GM23338 (cell line): ENCODE results near the gene GUCA1A. TPM values are rescaled to one million over a fixed set of nuclear protein-coding genes. Genes with fewer than 3 reads are reported as not detected.

Experiments
- ATAC-seq: fragments of 200-7000 bp; cut with Tn5 transposase; 3 replicates; pipeline ENCODE4 v1.9.1; 2020
- DNase-seq: peaks from one replicate; pipeline ENCODE4 v3.0.0-alpha.2; 2015; ENCODE audit warnings: low spot score
- H2AFZ ChIP-seq: fragments of 200-600 bp; sonication (generic); 2 replicates; pipeline ENCODE4 v1.8.0; 2016; ENCODE audit warnings: antibody characterized with exemption, mild to moderate bottlenecking, moderate library complexity
- H3F3A ChIP-seq: fragments of 200-600 bp; sonication (generic); replicated peaks from 2 replicates; pipeline ENCODE4 v1.8.0; 2017; ENCODE audit warnings: antibody characterized with exemption, mixed run types, low read depth
- H3K27ac ChIP-seq: fragments of 200-600 bp; sonication (generic); 2 replicates; pipeline ENCODE4 v1.6.1; 2016; ENCODE audit warnings: low read depth
- H3K27me3 ChIP-seq: fragments of 200-600 bp; sonication (generic); 2 replicates; pipeline ENCODE4 v1.8.0; 2016; ENCODE audit warnings: mild to moderate bottlenecking, mixed run types, moderate library complexity; ENCODE audit not compliant: insufficient read depth
- H3K36me3 ChIP-seq: fragments of 200-600 bp; sonication (generic); 2 replicates; pipeline ENCODE4 v1.8.0; 2016; ENCODE audit warnings: mild to moderate bottlenecking; ENCODE audit not compliant: insufficient read depth
- H3K4me1 ChIP-seq: fragments of 200-600 bp; sonication (generic); 2 replicates; pipeline ENCODE4 v1.8.0; 2016; ENCODE audit warnings: mild to moderate bottlenecking, moderate library complexity; ENCODE audit not compliant: insufficient read depth
- H3K4me2 ChIP-seq: fragments of 200-600 bp; sonication (generic); 2 replicates; pipeline ENCODE4 v1.7.1; 2017; ENCODE audit warnings: mixed run types
- H3K4me3 ChIP-seq: fragments of 200-600 bp; sonication (generic); 2 replicates; pipeline ENCODE4 v1.6.1; 2016; ENCODE audit warnings: mixed run types
- H3K79me2 ChIP-seq: fragments of 200-600 bp; sonication (generic); replicated peaks from 2 replicates; pipeline ENCODE4 v1.8.0; 2017; ENCODE audit warnings: mild to moderate bottlenecking; ENCODE audit not compliant: insufficient read depth
- H3K9me2 ChIP-seq: fragments of 200-600 bp; sonication (generic); 2 replicates; pipeline ENCODE4 v1.8.0; 2017; ENCODE audit not compliant: insufficient read depth
- H4K20me1 ChIP-seq: fragments of 200-600 bp; sonication (generic); replicated peaks from 2 replicates; pipeline ENCODE4 v1.8.0; 2017; ENCODE audit warnings: mild to moderate bottlenecking; ENCODE audit not compliant: insufficient read depth
- H3K27ac Mint-ChIP-seq: 2 replicates; pipeline ENCODE4 v1.8.0; 2020; ENCODE audit warnings: inconsistent platforms, mild to moderate bottlenecking, moderate library complexity, mixed read lengths
- H3K27me3 Mint-ChIP-seq: 3 replicates; pipeline ENCODE4 v1.8.0; 2022; ENCODE audit warnings: low read depth, mild to moderate bottlenecking, moderate library complexity, mixed read lengths, inconsistent platforms; ENCODE audit not compliant: insufficient read depth, poor library complexity
- H3K36me3 Mint-ChIP-seq: 3 replicates; pipeline ENCODE4 v1.8.0; 2021; ENCODE audit warnings: low read depth, mild to moderate bottlenecking, inconsistent platforms, moderate library complexity, mixed read lengths
- H3K4me1 Mint-ChIP-seq: 3 replicates; pipeline ENCODE4 v1.8.0; 2020; ENCODE audit warnings: mild to moderate bottlenecking, inconsistent platforms, mixed read lengths
- H3K4me3 Mint-ChIP-seq: 3 replicates; pipeline ENCODE4 v1.8.0; 2021; ENCODE audit warnings: moderate library complexity, mild to moderate bottlenecking, inconsistent platforms, mixed read lengths
- H3K9me3 Mint-ChIP-seq: 3 replicates; pipeline ENCODE4 v1.8.0; 2020; ENCODE audit warnings: moderate library complexity, mild to moderate bottlenecking, inconsistent platforms, mixed read lengths
- CREB1 ChIP-seq: fragments of 250-450 bp; sonication (Bioruptor Pico); IDR thresholded peaks from 2 replicates; pipeline ENCODE4 v1.5.0; 2020; ENCODE audit warnings: low read depth, mild to moderate bottlenecking, moderate library complexity
- EZH2 ChIP-seq: fragments of 200-600 bp; sonication (generic); IDR thresholded peaks from one replicate; pipeline ENCODE4 v1.8.0; 2017; ENCODE audit warnings: antibody characterized with exemption, mild to moderate bottlenecking, low read depth; ENCODE audit not compliant: unreplicated experiment
- EZH2phosphoT487 ChIP-seq: fragments of 200-600 bp; sonication (generic); IDR thresholded peaks from one replicate; pipeline ENCODE4 v1.8.1; 2018; ENCODE audit warnings: antibody characterized with exemption; ENCODE audit not compliant: unreplicated experiment
- JUNB ChIP-seq: IDR thresholded peaks from one replicate; pipeline ENCODE4 v1.6.1; 2016; ENCODE audit warnings: antibody characterized with exemption; ENCODE audit not compliant: unreplicated experiment
- NANOG ChIP-seq: IDR thresholded peaks from 2 replicates; pipeline ENCODE4 v1.6.1; 2016; ENCODE audit warnings: antibody characterized with exemption, borderline replicate concordance
- POLR2AphosphoS5 ChIP-seq: IDR thresholded peaks from 2 replicates; pipeline ENCODE4 v1.6.1; 2016; ENCODE audit warnings: antibody characterized with exemption, low read depth
- STAT1 ChIP-seq: IDR thresholded peaks from one replicate; pipeline ENCODE4 v1.6.1; 2016; ENCODE audit warnings: antibody characterized with exemption; ENCODE audit not compliant: unreplicated experiment
- ZNF331 ChIP-seq: fragments of 250-450 bp; sonication (Bioruptor Pico); IDR thresholded peaks from 2 replicates; pipeline ENCODE4 v1.5.0; 2020; ENCODE audit warnings: low read depth, mild to moderate bottlenecking, moderate library complexity
- polyA plus RNA-seq: library from polyadenylated mRNA; unstranded; fragments of >200 nt; fragmentation: Nextera tagmentation; extraction: Ambion mirVana; gene quantifications from 2 replicates; pipeline ENCODE4 v1.2.1, GENCODE V29; 2016
- total RNA-seq: library from RNA; depleted of rRNA; stranded (reverse); fragments of >200 nt; shearing (Covaris generic); gene quantifications from 2 replicates; pipeline ENCODE4 v1.2.3, GENCODE V29; 2014
- TF ChIP-seq, protein P1 (sequence below), 2 experiments: fragments of 200-600 bp in 1 of 2; sonication (generic) in 1 of 2; conservative IDR thresholded peaks; 2 replicates each; pipeline versions ENCODE4 v1.5.1 to v1.6.1; 2016 to 2017; ENCODE audit warnings: antibody characterized with exemption in 2 of 2, low read depth in 2 of 2, mild to moderate bottlenecking in 2 of 2, moderate library complexity in 1 of 2
- TF ChIP-seq, protein P2 (sequence below): IDR thresholded peaks from one replicate; pipeline ENCODE4 v1.6.1; 2018; ENCODE audit warnings: antibody characterized with exemption; ENCODE audit not compliant: unreplicated experiment
- TF ChIP-seq, protein P3 (sequence below): fragments of 250-450 bp; sonication (Bioruptor Pico); IDR thresholded peaks from 2 replicates; pipeline ENCODE4 v1.5.0; 2020; ENCODE audit warnings: mild to moderate bottlenecking, moderate library complexity

Gene GUCA1A
- total and polyA plus RNA-seq, 2 experiments from 2014 or later = 5.2 to 10.6 TPM

DNA sequence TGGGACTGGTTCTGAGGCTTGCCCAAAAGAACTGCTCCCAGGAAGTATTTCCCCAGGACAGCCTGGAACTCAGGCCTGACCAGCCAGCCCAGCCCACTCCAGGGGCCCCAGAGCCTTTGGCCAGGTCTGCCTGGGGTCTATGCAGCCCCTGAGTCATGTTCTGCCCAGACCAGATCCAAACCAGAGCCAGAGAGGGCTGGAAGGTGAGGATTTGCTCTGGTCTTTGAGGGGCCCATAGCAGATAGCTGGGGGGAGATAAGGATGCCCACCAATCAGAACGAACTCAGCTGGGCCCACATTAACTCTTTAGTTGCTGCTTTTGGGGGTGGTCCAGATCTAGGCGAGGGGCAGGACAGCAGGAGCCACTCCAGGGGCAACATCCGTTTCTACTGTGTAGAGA is 47.5 kb upstream of the GUCA1A start (continued):
- no peak for TF ChIP-seq NANOG
- TF ChIP-seq, protein P1, sequence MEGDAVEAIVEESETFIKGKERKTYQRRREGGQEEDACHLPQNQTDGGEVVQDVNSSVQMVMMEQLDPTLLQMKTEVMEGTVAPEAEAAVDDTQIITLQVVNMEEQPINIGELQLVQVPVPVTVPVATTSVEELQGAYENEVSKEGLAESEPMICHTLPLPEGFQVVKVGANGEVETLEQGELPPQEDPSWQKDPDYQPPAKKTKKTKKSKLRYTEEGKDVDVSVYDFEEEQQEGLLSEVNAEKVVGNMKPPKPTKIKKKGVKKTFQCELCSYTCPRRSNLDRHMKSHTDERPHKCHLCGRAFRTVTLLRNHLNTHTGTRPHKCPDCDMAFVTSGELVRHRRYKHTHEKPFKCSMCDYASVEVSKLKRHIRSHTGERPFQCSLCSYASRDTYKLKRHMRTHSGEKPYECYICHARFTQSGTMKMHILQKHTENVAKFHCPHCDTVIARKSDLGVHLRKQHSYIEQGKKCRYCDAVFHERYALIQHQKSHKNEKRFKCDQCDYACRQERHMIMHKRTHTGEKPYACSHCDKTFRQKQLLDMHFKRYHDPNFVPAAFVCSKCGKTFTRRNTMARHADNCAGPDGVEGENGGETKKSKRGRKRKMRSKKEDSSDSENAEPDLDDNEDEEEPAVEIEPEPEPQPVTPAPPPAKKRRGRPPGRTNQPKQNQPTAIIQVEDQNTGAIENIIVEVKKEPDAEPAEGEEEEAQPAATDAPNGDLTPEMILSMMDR (conservative IDR thresholded peaks at IDR 0.05; ENCODE audit: low read depth in 2 of 2) = no peak
- no peak for TF ChIP-seq ZNF331 (CRISPR knock-in tag)
- no peak for TF ChIP-seq POLR2AphosphoS5
- TF ChIP-seq STAT1 = no peak

GRCh38 chr6:42128460-42129359 is 44.5 kb upstream of the GUCA1A start:
- no peak overlapping the region for H3K4me2 ChIP-seq
- H3K4me3 Mint-ChIP-seq = no peak overlapping the region
- no peaks in the 10 kb centered on the region for H3K9me3 Mint-ChIP-seq
- peaks cover 6% of the 10 kb centered on the region for H3K27me3 Mint-ChIP-seq
- peaks cover 79% of the 10 kb centered on the region for H3K36me3 Mint-ChIP-seq
- ATAC-seq = no peak
- no peak overlapping the region for H3K27ac Mint-ChIP-seq
- peaks cover 28% of the 10 kb centered on the region for H3K36me3 ChIP-seq
- no peak overlapping the region for H3K27ac ChIP-seq
- no peak overlapping the region for H2AFZ ChIP-seq
- no peaks in the 10 kb centered on the region for H3K9me2 ChIP-seq
- peaks cover 4% of the 10 kb centered on the region; the same call in 1 of the 2 replicates for H3K4me1 ChIP-seq
- H4K20me1 ChIP-seq = peaks cover 34% of the 10 kb centered on the region
- H3K4me1 Mint-ChIP-seq = peaks cover 12% of the 10 kb centered on the region
- H3K4me3 ChIP-seq = no peak overlapping the region
- peaks cover 35% of the 10 kb centered on the region for H3K79me2 ChIP-seq
- no peaks in the 10 kb centered on the region for H3K27me3 ChIP-seq
- no peak for DNase-seq
- peaks cover 2% of the 10 kb centered on the region; the same call in 1 of the 2 replicates for H3F3A ChIP-seq
- TF ChIP-seq EZH2 (no peak), JUNB (no peak), STAT1 (no peak), EZH2phosphoT487 (no peak), POLR2AphosphoS5 (no peak), CREB1 (CRISPR knock-in tag) (no peak)
- TF ChIP-seq, protein P2, sequence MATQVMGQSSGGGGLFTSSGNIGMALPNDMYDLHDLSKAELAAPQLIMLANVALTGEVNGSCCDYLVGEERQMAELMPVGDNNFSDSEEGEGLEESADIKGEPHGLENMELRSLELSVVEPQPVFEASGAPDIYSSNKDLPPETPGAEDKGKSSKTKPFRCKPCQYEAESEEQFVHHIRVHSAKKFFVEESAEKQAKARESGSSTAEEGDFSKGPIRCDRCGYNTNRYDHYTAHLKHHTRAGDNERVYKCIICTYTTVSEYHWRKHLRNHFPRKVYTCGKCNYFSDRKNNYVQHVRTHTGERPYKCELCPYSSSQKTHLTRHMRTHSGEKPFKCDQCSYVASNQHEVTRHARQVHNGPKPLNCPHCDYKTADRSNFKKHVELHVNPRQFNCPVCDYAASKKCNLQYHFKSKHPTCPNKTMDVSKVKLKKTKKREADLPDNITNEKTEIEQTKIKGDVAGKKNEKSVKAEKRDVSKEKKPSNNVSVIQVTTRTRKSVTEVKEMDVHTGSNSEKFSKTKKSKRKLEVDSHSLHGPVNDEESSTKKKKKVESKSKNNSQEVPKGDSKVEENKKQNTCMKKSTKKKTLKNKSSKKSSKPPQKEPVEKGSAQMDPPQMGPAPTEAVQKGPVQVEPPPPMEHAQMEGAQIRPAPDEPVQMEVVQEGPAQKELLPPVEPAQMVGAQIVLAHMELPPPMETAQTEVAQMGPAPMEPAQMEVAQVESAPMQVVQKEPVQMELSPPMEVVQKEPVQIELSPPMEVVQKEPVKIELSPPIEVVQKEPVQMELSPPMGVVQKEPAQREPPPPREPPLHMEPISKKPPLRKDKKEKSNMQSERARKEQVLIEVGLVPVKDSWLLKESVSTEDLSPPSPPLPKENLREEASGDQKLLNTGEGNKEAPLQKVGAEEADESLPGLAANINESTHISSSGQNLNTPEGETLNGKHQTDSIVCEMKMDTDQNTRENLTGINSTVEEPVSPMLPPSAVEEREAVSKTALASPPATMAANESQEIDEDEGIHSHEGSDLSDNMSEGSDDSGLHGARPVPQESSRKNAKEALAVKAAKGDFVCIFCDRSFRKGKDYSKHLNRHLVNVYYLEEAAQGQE = no peak
- TF ChIP-seq, protein P3, sequence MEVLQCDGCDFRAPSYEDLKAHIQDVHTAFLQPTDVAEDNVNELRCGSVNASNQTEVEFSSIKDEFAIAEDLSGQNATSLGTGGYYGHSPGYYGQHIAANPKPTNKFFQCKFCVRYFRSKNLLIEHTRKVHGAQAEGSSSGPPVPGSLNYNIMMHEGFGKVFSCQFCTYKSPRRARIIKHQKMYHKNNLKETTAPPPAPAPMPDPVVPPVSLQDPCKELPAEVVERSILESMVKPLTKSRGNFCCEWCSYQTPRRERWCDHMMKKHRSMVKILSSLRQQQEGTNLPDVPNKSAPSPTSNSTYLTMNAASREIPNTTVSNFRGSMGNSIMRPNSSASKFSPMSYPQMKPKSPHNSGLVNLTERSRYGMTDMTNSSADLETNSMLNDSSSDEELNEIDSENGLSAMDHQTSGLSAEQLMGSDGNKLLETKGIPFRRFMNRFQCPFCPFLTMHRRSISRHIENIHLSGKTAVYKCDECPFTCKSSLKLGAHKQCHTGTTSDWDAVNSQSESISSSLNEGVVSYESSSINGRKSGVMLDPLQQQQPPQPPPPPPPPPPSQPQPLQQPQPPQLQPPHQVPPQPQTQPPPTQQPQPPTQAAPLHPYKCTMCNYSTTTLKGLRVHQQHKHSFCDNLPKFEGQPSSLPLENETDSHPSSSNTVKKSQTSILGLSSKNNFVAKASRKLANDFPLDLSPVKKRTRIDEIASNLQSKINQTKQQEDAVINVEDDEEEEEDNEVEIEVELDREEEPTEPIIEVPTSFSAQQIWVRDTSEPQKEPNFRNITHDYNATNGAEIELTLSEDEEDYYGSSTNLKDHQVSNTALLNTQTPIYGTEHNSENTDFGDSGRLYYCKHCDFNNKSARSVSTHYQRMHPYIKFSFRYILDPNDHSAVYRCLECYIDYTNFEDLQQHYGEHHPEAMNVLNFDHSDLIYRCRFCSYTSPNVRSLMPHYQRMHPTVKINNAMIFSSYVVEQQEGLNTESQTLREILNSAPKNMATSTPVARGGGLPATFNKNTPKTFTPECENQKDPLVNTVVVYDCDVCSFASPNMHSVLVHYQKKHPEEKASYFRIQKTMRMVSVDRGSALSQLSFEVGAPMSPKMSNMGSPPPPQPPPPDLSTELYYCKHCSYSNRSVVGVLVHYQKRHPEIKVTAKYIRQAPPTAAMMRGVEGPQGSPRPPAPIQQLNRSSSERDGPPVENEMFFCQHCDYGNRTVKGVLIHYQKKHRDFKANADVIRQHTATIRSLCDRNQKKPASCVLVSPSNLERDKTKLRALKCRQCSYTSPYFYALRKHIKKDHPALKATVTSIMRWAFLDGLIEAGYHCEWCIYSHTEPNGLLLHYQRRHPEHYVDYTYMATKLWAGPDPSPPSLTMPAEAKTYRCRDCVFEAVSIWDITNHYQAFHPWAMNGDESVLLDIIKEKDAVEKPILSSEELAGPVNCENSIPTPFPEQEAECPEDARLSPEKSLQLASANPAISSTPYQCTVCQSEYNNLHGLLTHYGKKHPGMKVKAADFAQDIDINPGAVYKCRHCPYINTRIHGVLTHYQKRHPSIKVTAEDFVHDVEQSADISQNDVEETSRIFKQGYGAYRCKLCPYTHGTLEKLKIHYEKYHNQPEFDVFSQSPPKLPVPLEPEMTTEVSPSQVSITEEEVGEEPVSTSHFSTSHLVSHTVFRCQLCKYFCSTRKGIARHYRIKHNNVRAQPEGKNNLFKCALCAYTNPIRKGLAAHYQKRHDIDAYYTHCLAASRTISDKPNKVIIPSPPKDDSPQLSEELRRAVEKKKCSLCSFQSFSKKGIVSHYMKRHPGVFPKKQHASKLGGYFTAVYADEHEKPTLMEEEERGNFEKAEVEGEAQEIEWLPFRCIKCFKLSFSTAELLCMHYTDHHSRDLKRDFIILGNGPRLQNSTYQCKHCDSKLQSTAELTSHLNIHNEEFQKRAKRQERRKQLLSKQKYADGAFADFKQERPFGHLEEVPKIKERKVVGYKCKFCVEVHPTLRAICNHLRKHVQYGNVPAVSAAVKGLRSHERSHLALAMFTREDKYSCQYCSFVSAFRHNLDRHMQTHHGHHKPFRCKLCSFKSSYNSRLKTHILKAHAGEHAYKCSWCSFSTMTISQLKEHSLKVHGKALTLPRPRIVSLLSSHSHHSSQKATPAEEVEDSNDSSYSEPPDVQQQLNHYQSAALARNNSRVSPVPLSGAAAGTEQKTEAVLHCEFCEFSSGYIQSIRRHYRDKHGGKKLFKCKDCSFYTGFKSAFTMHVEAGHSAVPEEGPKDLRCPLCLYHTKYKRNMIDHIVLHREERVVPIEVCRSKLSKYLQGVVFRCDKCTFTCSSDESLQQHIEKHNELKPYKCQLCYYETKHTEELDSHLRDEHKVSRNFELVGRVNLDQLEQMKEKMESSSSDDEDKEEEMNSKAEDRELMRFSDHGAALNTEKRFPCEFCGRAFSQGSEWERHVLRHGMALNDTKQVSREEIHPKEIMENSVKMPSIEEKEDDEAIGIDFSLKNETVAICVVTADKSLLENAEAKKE (CRISPR knock-in tag) = no peak
